NCI-H146 treated with DMSO at 0.1 percent for 48 hours (cell line): ENCODE measurements around the gene ZNF18.
A peak's percentile ranks its signal among the peaks of the same experiment; 100 is the strongest.

Experiments used
- DNase-seq: peaks from one replicate; lab custom pipeline; 2025; ENCODE audit not compliant: unreplicated experiment; lab: John Stamatoyannopoulos, UW

The ZNF18 gene

DNA sequence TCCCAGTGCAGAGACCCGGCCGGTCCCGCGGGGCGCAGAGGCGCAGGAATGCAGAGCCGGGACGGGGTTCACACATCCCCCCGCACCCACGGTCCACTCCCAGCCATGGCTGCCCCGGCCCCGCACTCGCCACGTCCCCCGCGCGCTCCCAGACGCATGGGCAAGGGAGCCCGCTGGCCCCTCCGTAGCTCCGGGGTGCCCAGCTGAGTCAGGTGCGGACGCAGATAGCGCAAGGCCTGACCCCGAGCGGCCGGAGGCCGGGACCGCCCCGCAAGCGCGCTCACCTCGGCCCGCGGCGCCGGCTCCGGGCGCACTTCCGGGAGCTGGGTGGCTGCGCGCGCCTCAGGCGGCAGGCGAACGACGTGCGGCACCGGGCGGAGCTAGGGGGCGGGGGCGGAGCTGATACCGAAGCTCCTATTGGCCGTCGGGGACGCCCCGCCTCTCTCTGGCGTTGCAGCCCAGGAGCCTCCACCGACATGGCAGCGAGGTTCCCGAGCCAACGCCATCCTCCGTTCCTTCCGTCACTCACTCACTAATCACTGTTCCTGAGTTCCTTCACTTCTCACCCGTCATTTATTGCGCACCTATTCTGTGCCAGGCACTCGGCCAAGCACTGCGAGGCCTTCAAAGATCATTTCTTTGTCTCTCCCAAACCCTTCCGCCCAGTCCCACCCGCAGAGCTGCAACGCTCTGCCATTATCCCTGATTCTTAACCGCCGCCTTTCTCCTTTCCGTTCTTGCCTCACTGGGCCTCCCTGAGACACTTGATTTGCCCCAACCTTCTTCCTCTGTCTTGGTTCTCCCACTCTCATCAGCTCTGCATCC is at the start of gene ZNF18:
Gene ZNF18, minus strand, starts transcription at position 329 of the 825 bp plus-strand sequence. CDS start 4,646 bp downstream, outside the sequence.
- DNase-seq = peak; percentile 84

GRCh38 chr17:12046786-12047185 is 49.5 kb upstream of the ZNF18 start:
- no peak for DNase-seq

DNA sequence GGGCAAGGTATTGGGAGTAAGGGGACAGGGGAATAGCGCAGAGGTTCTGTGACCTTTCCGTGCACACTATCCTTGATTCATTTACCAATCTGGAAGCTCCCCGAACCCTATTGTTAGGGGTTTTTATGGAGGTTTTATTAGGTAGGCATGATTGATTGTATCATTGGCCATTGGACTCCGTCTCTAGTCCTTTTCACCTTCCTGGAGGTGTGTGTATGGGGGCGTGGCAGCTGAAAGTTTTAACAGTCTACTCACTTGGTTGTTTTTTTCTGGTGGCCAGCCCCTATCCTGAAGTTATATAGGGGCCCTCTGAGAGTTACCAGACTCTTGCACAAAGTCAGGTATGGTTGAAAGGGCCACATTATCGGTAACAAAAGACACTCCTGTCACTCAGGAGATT is 46.4 kb upstream of the ZNF18 start:
- DNase-seq = no peak

DNA sequence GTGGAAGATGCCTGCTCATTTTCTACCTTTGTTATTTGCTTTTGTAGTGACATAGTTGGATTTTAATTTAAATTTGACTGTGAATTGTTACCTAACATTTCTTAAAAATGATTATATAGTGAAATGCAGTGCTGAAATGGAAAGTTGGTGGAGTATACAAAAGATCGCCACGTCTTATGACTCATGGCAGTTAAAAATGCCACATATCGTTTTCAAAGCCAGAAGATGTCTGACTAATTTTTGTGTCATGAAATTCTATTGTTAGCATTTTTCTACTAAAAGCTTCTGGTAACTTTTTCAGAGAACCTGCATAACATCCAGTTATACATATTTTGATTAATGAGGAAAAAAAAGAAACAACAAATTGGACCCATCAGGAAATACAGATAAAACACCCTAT is 44.0 kb upstream of the ZNF18 start:
- no peak for DNase-seq

DNA sequence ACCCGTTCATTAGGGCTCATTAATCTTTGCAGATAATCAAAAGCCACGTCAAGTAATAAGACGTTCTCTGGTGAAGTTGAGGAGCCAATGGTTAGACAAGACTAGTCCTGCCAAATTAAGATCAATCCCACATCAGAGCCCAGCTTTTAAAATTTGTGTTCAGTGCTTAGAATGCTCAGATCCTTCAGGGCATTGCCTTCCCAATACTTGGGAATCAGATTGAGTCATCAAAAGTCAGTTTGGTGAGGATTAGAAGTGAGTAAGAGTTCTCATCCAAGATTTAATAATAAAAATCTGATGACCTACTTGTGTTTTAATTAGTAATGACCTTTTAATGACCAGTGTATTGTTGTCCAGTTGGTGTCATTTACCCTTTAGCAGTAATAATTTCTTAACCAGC is 43.2 kb upstream of the ZNF18 start:
- DNase-seq = no peak

DNA sequence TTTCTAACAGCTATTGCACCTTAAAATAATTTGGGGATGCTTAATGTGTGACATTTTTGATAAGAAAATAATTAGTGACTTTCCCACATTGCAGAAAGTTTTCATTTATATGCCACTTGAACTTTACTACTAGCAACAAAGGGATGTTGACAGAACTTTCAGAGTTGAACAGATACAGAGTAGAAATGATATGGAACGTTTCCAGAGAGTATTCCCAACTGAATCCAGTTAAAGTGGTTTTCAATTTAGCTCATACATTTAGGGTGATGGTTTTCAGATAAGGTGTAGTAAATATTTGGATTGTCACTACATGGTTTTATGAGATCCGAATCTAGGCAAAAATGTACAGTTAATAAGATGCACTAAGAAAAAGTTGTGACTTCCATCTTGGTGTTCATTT is 40.7 kb upstream of the ZNF18 start:
- DNase-seq = no peak

- no peak for DNase-seq
These were observed 38.4 kb upstream of the ZNF18 start for GRCh38 chr17:12035673-12036072.

DNA sequence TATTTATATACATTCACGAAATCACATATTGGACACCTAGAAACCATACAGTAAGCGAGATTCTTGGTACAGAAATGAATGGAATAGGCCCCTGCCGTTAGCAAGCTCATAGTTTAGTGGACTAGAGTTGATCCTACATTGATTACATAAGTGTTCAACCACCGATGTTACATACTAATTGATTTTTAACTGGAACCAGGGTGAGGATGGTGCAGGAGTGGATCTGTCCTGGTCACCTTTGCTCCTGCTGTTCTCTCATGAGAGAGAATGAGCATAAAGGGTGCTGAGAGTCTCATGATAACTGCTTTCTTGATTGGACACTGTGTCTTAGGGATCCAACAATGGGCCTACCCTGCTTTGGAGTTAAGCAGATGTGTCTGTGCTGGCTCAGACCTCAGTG is 37.3 kb upstream of the ZNF18 start:
- DNase-seq = no peak

DNA sequence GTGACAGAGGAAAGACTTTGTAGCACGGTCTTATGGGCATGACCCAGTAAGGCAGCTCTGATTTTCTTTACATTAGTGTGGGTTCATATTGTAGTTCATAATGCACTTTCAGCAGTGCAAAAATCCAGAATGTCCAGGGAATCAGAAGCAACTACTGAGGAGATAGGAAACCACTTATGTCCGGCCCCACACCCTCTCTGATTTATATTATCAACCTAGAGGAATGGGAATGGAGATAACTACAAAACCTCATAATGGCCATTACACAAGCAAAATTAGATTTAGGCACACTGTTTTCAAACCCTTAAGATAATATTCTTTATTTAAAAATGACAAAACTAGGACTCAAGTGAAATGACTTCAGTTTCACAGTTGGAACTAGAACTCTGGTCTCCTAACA is 31.3 kb upstream of the ZNF18 start:
- DNase-seq = no peak

DNA sequence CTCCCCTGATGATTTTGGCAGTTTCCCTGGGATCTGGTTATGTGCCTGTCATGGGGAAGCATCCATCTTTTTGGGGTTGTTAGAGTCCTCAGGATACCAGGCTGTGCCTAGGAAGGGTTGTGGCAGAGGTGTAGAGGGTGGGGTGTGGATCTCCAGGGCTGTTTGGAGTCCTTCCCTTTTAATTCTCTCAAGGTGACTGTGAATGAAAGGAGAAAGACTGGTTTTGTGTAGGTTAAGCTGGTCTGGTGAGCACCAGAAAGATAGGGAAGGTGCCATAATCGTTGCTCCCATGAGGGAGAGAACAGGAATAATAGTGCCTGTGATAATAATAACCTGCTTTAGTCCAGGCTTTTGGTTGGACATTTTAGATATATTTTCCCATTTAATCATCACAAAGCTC is 30.4 kb upstream of the ZNF18 start:
- no peak for DNase-seq

- no peak for DNase-seq
These were observed 27.1 kb upstream of the ZNF18 start for GRCh38 chr17:12024327-12024726.

DNA sequence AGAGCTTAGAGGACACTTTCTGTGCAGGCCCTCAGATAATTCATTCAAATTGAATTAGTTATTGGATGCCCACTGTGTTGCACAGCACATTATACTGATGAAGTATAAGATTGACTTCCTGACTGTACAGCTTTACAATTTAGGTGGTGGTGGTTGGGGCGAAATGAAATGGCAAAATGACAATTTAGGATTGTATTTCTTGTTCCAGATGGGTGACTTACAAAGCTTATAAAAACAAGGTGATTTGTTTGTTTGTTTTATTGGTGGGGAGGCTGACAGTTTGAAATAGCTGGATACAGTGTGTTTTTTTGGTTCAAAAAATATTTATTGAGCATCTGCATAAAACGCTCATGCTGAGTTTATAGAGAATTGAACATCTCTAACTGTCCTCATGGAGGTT is 25.0 kb upstream of the ZNF18 start:
- DNase-seq = no peak

GRCh38 chr17:12021623-12022140 is 24.4 kb upstream of the ZNF18 start:
- no peak for DNase-seq

GRCh38 chr17:12020642-12021622 is 23.7 kb upstream of the ZNF18 start, which contains the start of gene MAP2K4:
TSS of gene MAP2K4 (plus strand) at chr17:12020877. CDS start at chr17:12020887, 10 bp downstream.
- DNase-seq = peak; percentile 37

GRCh38 chr17:12007466-12007865 is 10.2 kb upstream of the ZNF18 start:
- DNase-seq = no peak

GRCh38 chr17:11999696-12000095 is 2.4 kb upstream of the ZNF18 start:
- DNase-seq = no peak

GRCh38 chr17:11997972-11998233 is 628 bp upstream of the ZNF18 start:
- no peak for DNase-seq

DNA sequence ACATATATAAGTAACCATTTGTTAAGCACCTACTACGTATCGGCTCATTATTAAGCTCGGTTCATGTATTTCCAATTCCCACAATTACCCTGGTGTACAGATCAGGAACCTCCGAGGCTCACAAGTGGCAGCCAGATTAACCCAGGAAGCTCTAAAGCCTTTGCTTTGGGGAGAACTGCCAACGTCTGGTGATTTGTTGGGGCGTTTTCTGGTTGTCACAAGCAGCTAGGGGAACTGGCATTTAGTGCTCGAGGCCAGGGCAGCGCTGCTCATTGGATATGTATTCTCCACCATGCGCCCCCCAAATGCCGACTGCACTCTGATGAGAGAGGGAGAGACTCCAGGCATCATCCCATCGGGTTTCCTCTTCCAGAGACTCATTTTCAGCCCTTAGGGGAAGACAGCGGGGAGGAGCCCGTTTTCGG is 541 bp downstream of the ZNF18 start:
- peak; percentile 21 for DNase-seq

- DNase-seq = no peak
These were observed 5.8 kb downstream of the ZNF18 start for GRCh38 chr17:11991461-11991860.

- DNase-seq = no peak
These were observed 6.8 kb downstream of the ZNF18 start for GRCh38 chr17:11990363-11990983.

DNA sequence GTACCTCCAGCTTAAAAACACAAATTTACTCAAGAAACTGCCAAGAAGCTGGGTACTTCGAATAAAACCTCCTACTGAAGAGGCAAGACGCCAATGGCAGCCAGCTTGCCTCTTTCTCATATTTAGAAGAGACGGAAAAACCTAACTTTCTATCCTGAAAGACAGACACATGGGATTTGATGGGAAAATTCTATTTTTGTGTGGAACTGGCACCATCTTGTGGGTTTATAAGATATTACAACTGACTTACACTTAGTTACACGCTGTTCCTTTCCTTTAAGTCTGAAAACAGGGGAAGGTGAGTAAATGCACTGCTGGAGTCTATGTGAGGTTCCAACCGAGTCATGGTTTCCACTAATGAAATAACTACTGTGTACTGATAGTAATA is 10.3 kb downstream of the ZNF18 start:
- no peak for DNase-seq
